BE2C (cell line): ENCODE results near the gene ARMC6. TPM values are rescaled to one million over a fixed set of nuclear protein-coding genes. Genes with fewer than 3 reads are reported as not detected.

Source experiments
- DNase-seq: peaks from one replicate; pipeline ENCODE4 v3.0.0-alpha.2; 2020
- H3K27me3 ChIP-seq: fragments of 250-450 bp; sonication (Bioruptor Pico); 2 replicates; pipeline ENCODE4 v1.5.1; 2020; ENCODE audit warnings: mild to moderate bottlenecking
- H3K36me3 ChIP-seq: fragments of 250-450 bp; sonication (Bioruptor Pico); 2 replicates; pipeline ENCODE4 v1.5.1; 2020; ENCODE audit warnings: mild to moderate bottlenecking
- H3K4me1 ChIP-seq: fragments of 250-450 bp; sonication (Bioruptor Pico); 2 replicates; pipeline ENCODE4 v1.5.1; 2020
- H3K4me3 ChIP-seq: 2 replicates; pipeline ENCODE4 v1.5.1; 2011; ENCODE audit warnings: low read depth, low read length
- H3K9me3 ChIP-seq: fragments of 250-450 bp; sonication (Bioruptor Pico); 2 replicates; pipeline ENCODE4 v1.5.1; 2020
- CTCF ChIP-seq: IDR thresholded peaks from 2 replicates; pipeline ENCODE4 v1.5.1; 2012; ENCODE audit warnings: mild to moderate bottlenecking, low read depth, low read length
- polyA plus RNA-seq: library from polyadenylated mRNA; unstranded; fragments of >200 nt; gene quantifications from one replicate; pipeline ENCODE4 v1.2.1, GENCODE V29; 2012; ENCODE audit warnings: low read depth, missing spikeins; ENCODE audit not compliant: insufficient read length, insufficient read depth

Gene ARMC6
- 157 TPM for polyA plus RNA-seq

- Histone ChIP-seq H3K4me1 (no peaks in the 10 kb centered on the region), H3K27me3 (no peaks in the 10 kb centered on the region), H3K4me3 (peak within 1 kb of the TSS; percentile 89), H3K9me3 (no peaks in the 10 kb centered on the region), H3K36me3 (peaks cover 54% of the 10 kb centered on the region)
- DNase-seq: peak; percentile 94
- no peak for TF ChIP-seq CTCF
These were observed at the start of gene ARMC6, which contains the start of gene SUGP2 for GRCh38 chr19:19033426-19034203. Gene ARMC6 (plus strand): TSS chr19:19033603. CDS start chr19:19034210, 607 bp downstream. Gene SUGP2 (minus strand): TSS chr19:19033517. CDS start chr19:19031071, 2,446 bp downstream.

GRCh38 chr19:18984251-18984650, 49.2 kb upstream of the ARMC6 start:
- H3K36me3 ChIP-seq: no peaks in the 10 kb centered on the region

GRCh38 chr19:18985257-18985656, 48.1 kb upstream of the ARMC6 start:
- H3K4me1 ChIP-seq: no peaks in the 10 kb centered on the region
- no peak overlapping the region for H3K4me3 ChIP-seq
- no peaks in the 10 kb centered on the region for H3K36me3 ChIP-seq
- no peaks in the 10 kb centered on the region for H3K9me3 ChIP-seq
- no peak for DNase-seq
- no peak for TF ChIP-seq CTCF
- peaks cover 4% of the 10 kb centered on the region; the same call in 1 of the 2 replicates for H3K27me3 ChIP-seq

More at GRCh38 chr19:18984251-18984650, 49.2 kb upstream of the ARMC6 start:
- Histone ChIP-seq H3K9me3 (no peaks in the 10 kb centered on the region), H3K27me3 (peaks cover 4% of the 10 kb centered on the region; the same call in 1 of the 2 replicates), H3K4me1 (no peaks in the 10 kb centered on the region), H3K4me3 (no peak overlapping the region)
- TF ChIP-seq CTCF: no peak
- no peak for DNase-seq

GRCh38 chr19:18987456-18987855, 45.9 kb upstream of the ARMC6 start:
- Histone ChIP-seq H3K4me1 (no peaks in the 10 kb centered on the region), H3K27me3 (peaks cover 3% of the 10 kb centered on the region; the same call in 1 of the 2 replicates), H3K36me3 (0 out of 2 replicates have a peak, but pooled peaks cover 5% of the 10 kb centered on the region), H3K9me3 (no peaks in the 10 kb centered on the region), H3K4me3 (no peak overlapping the region)
- no peak for DNase-seq
- TF ChIP-seq CTCF: no peak

GRCh38 chr19:18989316-18989715, 44.1 kb upstream of the ARMC6 start:
- H3K27me3 ChIP-seq: no peaks in the 10 kb centered on the region
- peaks cover 14% of the 10 kb centered on the region for H3K36me3 ChIP-seq
- H3K4me3 ChIP-seq: no peak overlapping the region
- no peak for TF ChIP-seq CTCF
- H3K9me3 ChIP-seq: no peaks in the 10 kb centered on the region
- no peak for DNase-seq
- no peaks in the 10 kb centered on the region for H3K4me1 ChIP-seq

- peaks cover 15% of the 10 kb centered on the region for H3K36me3 ChIP-seq
- no peak for TF ChIP-seq CTCF
- DNase-seq: no peak
- no peak overlapping the region for H3K4me3 ChIP-seq
- H3K27me3 ChIP-seq: no peaks in the 10 kb centered on the region
- H3K4me1 ChIP-seq: no peaks in the 10 kb centered on the region
- no peaks in the 10 kb centered on the region for H3K9me3 ChIP-seq
These were observed 43.2 kb upstream of the ARMC6 start for GRCh38 chr19:18990128-18990708.
